Body of pancreas (tissue), 4 donors: ENCODE data around the gene CPNE5. TPM values are rescaled to one million over a fixed set of nuclear protein-coding genes. Genes with fewer than 3 reads are reported as not detected.

Experiments used
- ATAC-seq: fragments of 150-250 bp; one replicate; pipeline ENCODE4 v1.9.1; 2016
- DNase-seq, 4 donors: peaks; one replicate each; pipeline ENCODE4 v3.0.0-alpha.2; 2019
- H3K27ac ChIP-seq, 4 donors: fragments of 200-600 bp; sonication (generic); 1 replicate in 3 of 4; 2 replicates in 1 of 4; pipeline versions ENCODE4 v1.5.1 to v1.6.1; 2016 to 2019; ENCODE audit warnings: mild to moderate bottlenecking in 1 of 4, mixed read lengths in 1 of 4, moderate library complexity in 1 of 4
- H3K27me3 ChIP-seq, 2 donors: fragments of 200-600 bp; sonication (generic); one replicate each; pipeline ENCODE4 v1.6.0; 2016; ENCODE audit warnings: mild to moderate bottlenecking in 1 of 2
- H3K36me3 ChIP-seq, 2 donors: fragments of 200-600 bp; sonication (generic); replicated peaks in 1 of 2; 2 replicates each; pipeline ENCODE4 v1.5.1; 2016; ENCODE audit warnings: low read depth in 2 of 2; ENCODE audit not compliant: insufficient read depth in 1 of 2
- H3K4me1 ChIP-seq: fragments of 200-600 bp; sonication (generic); one replicate; pipeline ENCODE4 v1.6.0; 2016
- H3K4me3 ChIP-seq, 2 donors: fragments of 200-600 bp; sonication (generic); 1 replicate in 1 of 2; 2 replicates in 1 of 2; pipeline ENCODE4 v1.5.1; 2016 to 2019
- H3K9me3 ChIP-seq, 3 donors: fragments of 200-600 bp; sonication (generic); 1 replicate in 2 of 3; 2 replicates in 1 of 3; pipeline ENCODE4 v1.5.1; 2016
- CTCF ChIP-seq, 7 experiments: fragments of 450-650 bp in 4 of 7; fragments of 200-600 bp in 3 of 7; sonication (generic) in 3 of 7; IDR thresholded peaks; one replicate each; pipeline ENCODE4 v1.5.1; 2016 to 2019; ENCODE audit warnings: antibody characterized with exemption in 7 of 7
- POLR2A ChIP-seq, 3 donors: fragments of 450-650 bp; IDR thresholded peaks; one replicate each; pipeline ENCODE4 v1.6.1; 2016; ENCODE audit warnings: antibody characterized with exemption in 3 of 3, mild to moderate bottlenecking in 2 of 3
- WGBS, 2 donors: methylation state at CpG; one replicate each; pipeline ENCODE4 v1.1.5; 2017; 5-methylcytosine and 5-hydroxymethylcytosine counted together
- intact Hi-C: fragments of 100-400 bp; cut with DNase I; formaldehyde crosslinking; loops from one replicate; pipeline ENCODE4 v1.15.1; 2023
- total RNA-seq, 2 donors: library from RNA; depleted of rRNA; stranded (reverse); fragments of >200 nt; gene quantifications; one replicate each; pipeline ENCODE4 v1.1.0, GENCODE V29; 2016

The CPNE5 gene
- total RNA-seq, 2 donors from 2014 or later: 0.78 TPM; not detected in 1

DNA sequence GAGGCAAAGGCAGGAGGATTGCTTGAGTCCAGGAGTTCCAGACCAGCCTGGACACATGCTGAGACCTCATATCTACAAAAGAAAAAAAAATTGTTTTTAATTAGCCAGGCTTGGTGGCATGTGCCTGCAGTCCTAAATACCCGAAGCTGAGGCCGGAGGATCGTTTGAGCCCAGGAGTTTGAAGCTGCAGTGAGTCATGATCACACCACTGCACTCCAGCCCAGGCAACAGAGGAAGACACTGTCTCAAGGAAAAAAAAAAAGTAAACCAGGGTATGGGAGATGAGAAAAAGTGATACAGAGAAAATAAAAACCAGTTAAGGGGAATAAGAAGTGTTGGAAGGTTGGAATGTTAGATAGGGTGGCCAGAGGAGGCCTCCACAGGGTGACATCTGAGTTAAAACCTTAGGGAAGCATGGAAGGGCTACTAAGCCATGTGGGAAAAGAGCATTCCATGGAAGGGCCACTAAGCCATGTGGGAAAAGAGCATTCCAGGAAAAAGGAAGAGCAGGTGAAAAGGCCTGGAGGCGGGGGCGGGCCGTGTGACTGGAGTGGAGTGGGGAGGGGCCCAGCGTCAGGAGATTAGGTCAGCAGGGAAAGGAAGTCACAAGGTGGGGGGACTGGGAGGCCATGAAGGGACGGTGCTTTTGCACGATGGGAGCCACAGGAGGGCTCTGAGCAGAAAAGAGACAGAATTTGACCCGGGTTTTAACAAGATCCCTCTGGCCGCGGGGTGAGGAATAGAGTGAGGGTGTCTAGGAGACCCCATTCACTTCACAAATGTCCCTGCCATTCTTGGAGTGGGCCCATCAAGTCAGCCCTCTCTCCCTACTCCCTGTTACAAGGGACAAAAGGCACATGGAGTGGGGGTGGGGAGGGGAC, 18.3 kb downstream of the CPNE5 start:
- Histone ChIP-seq H3K4me1 (no peaks in the 10 kb centered on the region), H3K9me3 (no peaks in the 10 kb centered on the region), H3K27me3 (no peaks in the 10 kb centered on the region), H3K27ac (no peak overlapping the region), H3K36me3 (no peaks in the 10 kb centered on the region), H3K4me3 (no peak overlapping the region)
- 79 to 90% methylated on average over 12 of the region's 12 CpGs for WGBS, 2 donors
- intact Hi-C loops: no loop called here
- TF ChIP-seq POLR2A (IDR thresholded peaks at IDR 0.05): no peak
- no peak for TF ChIP-seq CTCF (IDR thresholded peaks at IDR 0.05)
- ATAC-seq: no peak
- no peak for DNase-seq

- Histone ChIP-seq H3K4me3 (no peak overlapping the region), H3K4me1 (no peaks in the 10 kb centered on the region), H3K27ac (no peak overlapping the region), H3K36me3 (no peaks in the 10 kb centered on the region), H3K27me3 (no peaks in the 10 kb centered on the region), H3K9me3 (no peaks in the 10 kb centered on the region)
- TF ChIP-seq CTCF (IDR thresholded peaks at IDR 0.05): no peak
- no peak for TF ChIP-seq POLR2A (IDR thresholded peaks at IDR 0.05)
- ATAC-seq (no peak), DNase-seq (no peak)
- WGBS, 2 donors: 83 to 89% methylated on average over 4 of the region's 4 CpGs
- intact Hi-C loops: no loop called here
Observed at GRCh38 chr6:36818756-36819155, 20.5 kb downstream of the CPNE5 start.

- Histone ChIP-seq H3K27me3 (no peaks in the 10 kb centered on the region), H3K4me1 (no peaks in the 10 kb centered on the region), H3K36me3 (no peaks in the 10 kb centered on the region), H3K9me3 (no peaks in the 10 kb centered on the region), H3K4me3 (no peak overlapping the region), H3K27ac (no peak overlapping the region)
- WGBS, 2 donors: 85 to 91% methylated on average over 3 of the region's 3 CpGs
- no peak for DNase-seq
- TF ChIP-seq POLR2A (IDR thresholded peaks at IDR 0.05) (no peak), CTCF (IDR thresholded peaks at IDR 0.05) (no peak)
- ATAC-seq: no peak
- intact Hi-C loops: no loop called here
Observed at GRCh38 chr6:36817847-36818246, 21.4 kb downstream of the CPNE5 start.

DNA sequence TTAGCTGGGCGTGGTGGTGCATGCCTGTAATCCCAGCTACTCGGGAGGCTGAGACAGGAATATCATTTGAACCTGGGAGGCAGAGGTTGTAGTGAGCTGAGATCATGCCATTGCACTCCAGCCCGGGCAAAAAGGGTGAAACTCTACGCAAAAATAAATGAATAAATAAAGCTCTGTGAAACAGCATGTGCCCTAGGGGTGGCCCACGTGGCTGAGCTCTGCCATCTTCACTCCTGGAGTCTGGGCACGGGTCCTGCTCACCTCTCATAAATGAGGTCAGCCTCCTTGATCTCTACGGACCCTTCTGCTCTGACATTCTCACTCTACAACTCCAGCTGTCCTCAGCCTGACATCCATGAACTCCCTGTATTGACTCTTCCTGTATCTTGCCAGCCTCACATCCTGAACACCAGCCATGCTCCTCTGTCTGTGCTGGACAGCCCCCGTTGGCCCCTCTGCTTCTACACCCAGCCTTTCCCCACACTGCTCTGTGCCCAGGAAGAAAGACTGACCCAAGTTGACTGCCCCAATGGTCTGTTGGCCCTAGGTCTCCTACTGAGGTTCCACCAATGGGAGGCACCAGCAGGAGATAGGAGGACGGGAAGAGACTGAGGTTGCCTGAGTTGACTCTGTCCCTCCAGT, 21.9 kb downstream of the CPNE5 start:
- intact Hi-C loops: no loop called here
- 79 to 92% methylated on average over 8 to 9 of the region's 9 CpGs for WGBS, 2 donors
- Histone ChIP-seq H3K4me1 (no peaks in the 10 kb centered on the region), H3K27ac (no peak overlapping the region), H3K36me3 (no peaks in the 10 kb centered on the region), H3K27me3 (no peaks in the 10 kb centered on the region), H3K9me3 (no peaks in the 10 kb centered on the region), H3K4me3 (no peak overlapping the region)
- TF ChIP-seq POLR2A (IDR thresholded peaks at IDR 0.05) (no peak), CTCF (IDR thresholded peaks at IDR 0.05) (no peak)
- no peak for ATAC-seq
- no peak for DNase-seq
